GM12864 (cell line): Measurements from ENCODE around the gene KCTD6.

Source experiments
- DNase-seq: peaks from one replicate; pipeline ENCODE4 v3.0.0-alpha.2; 2011; ENCODE audit warnings: low read depth
- H3K4me3 ChIP-seq: 2 replicates; pipeline ENCODE4 v1.5.1; 2011; ENCODE audit warnings: mild to moderate bottlenecking, low read depth, low read length, control low read depth
- TF ChIP-seq, protein P1 (sequence below): IDR thresholded peaks from 2 replicates; pipeline ENCODE4 v1.5.1; 2011; ENCODE audit warnings: low read depth, mild to moderate bottlenecking, moderate library complexity, low read length, control low read depth, inconsistent platforms; ENCODE audit errors: missing control alignments

Gene KCTD6

DNA sequence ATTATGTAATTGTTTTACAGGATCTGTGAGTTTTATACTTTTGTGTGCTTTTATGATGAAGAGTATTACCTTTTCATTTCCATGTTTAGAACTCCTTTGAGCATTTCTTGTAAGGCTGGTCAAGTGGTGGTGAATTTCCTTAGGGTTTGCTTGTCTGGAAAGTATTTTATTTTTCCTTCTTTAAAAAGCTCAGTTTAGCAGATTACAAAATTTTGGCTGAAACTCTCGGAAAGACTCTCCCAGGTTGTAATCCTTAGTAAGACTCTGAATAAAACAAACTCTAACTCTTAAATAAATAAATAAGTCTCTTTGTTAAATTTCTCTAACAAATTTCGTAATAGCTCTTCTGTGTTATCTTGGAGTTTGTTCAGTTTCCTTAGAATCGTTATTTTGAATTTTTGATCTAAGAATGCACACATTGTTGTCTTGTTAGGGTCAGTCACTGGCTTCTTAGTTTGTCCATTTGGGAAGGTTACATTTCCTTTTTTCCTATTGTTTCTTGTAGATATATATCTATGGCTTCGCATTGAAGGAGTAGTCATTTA lies 59.8 kb downstream of the KCTD6 start:
- TF ChIP-seq, protein P1, sequence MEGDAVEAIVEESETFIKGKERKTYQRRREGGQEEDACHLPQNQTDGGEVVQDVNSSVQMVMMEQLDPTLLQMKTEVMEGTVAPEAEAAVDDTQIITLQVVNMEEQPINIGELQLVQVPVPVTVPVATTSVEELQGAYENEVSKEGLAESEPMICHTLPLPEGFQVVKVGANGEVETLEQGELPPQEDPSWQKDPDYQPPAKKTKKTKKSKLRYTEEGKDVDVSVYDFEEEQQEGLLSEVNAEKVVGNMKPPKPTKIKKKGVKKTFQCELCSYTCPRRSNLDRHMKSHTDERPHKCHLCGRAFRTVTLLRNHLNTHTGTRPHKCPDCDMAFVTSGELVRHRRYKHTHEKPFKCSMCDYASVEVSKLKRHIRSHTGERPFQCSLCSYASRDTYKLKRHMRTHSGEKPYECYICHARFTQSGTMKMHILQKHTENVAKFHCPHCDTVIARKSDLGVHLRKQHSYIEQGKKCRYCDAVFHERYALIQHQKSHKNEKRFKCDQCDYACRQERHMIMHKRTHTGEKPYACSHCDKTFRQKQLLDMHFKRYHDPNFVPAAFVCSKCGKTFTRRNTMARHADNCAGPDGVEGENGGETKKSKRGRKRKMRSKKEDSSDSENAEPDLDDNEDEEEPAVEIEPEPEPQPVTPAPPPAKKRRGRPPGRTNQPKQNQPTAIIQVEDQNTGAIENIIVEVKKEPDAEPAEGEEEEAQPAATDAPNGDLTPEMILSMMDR = no peak
- no peak overlapping the region for H3K4me3 ChIP-seq
- DNase-seq = no peak
